ENCODE measurements around the gene LHFPL2. TPM values are rescaled to one million over a fixed set of nuclear protein-coding genes. Genes with fewer than 3 reads are reported as not detected.

Gene LHFPL2
- total RNA-seq, 4 donors from 2014 or later = 34.4 to 79.6 (median 51.5) TPM

GRCh38 chr5:78527054-78527859, 121.3 kb downstream of the LHFPL2 start:
- 63 to 72% methylated on average over 9 of the region's 9 CpGs for WGBS, 2 donors (ENCODE audit: low coverage in 1 of 2)
- peak; percentile 56 for DNase-seq
- intact Hi-C loops (cut with DNase I; ENCODE audit: low total_unique reads) = no loop called here
- Histone ChIP-seq H3K4me1 (peaks cover 0 to 49% (median 8%) of the 10 kb centered on the region in 4 donors), H3K27me3 (no peaks in the 10 kb centered on the region), H3K36me3 (no peaks in the 10 kb centered on the region), H3K27ac (peak overlapping the region; percentile 68 to 82 (median 76)), H3K4me3 (no peak overlapping the region), H3K9me3 (no peaks in the 10 kb centered on the region)
- in situ Hi-C loops (cut with MboI; ENCODE audit: low pct_ligation_motif_present in 1 of 4, low pct_unique_long_range_greater_than_20kb in 1 of 4, low sequenced_read_pairs in 3 of 4) = loop anchor here in 1 of 4 donors (25.0 kb wide), 1 partner anchor 460 kb away; the partner anchor contains the start of gene ARSB
- TF ChIP-seq EP300 (IDR thresholded peaks at IDR 0.05; ENCODE audit: low read depth) (no peak), POLR2AphosphoS5 (IDR thresholded peaks at IDR 0.05) (peak; percentile 69 to 79 (median 71))

GRCh38 chr5:78526049-78526525, 122.5 kb downstream of the LHFPL2 start:
- Histone ChIP-seq H3K27ac (peak overlapping the region; percentile 68 to 82 (median 76)), H3K36me3 (no peaks in the 10 kb centered on the region), H3K4me1 (peaks cover 0 to 57% (median 10%) of the 10 kb centered on the region in 4 donors), H3K4me3 (no peak overlapping the region), H3K27me3 (no peaks in the 10 kb centered on the region), H3K9me3 (no peaks in the 10 kb centered on the region)
- intact Hi-C loops (cut with DNase I; ENCODE audit: low total_unique reads) (no loop called here), in situ Hi-C loops (cut with MboI; ENCODE audit: low pct_ligation_motif_present in 1 of 4, low pct_unique_long_range_greater_than_20kb in 1 of 4, low sequenced_read_pairs in 3 of 4) (loop anchor here in 1 of 4 donors (25.0 kb wide), 1 partner anchor 461 kb away; the partner anchor contains the start of gene ARSB)
- TF ChIP-seq POLR2A (IDR thresholded peaks at IDR 0.05) = no peak
- DNase-seq = no peak
- WGBS, 2 donors (ENCODE audit: low coverage in 1 of 2) = 79 to 80% methylated on average over 7 of the region's 7 CpGs

- 74 to 85% methylated on average over 9 to 15 of the region's 15 CpGs for WGBS, 2 donors (ENCODE audit: low coverage in 1 of 2)
- Histone ChIP-seq H3K9me3 (no peaks in the 10 kb centered on the region), H3K27ac (peak overlapping the region; percentile 27 to 68 (median 40)), H3K4me3 (no peak overlapping the region), H3K4me1 (peaks cover 4 to 65% (median 15%) of the 10 kb centered on the region in 4 donors), H3K36me3 (no peaks in the 10 kb centered on the region), H3K27me3 (no peaks in the 10 kb centered on the region)
- intact Hi-C loops (cut with DNase I; ENCODE audit: low total_unique reads) = no loop called here
- TF ChIP-seq EP300 (IDR thresholded peaks at IDR 0.05; ENCODE audit: low read depth) = no peak
- no peak for TF ChIP-seq CTCF (IDR thresholded peaks at IDR 0.05)
- TF ChIP-seq POLR2A (IDR thresholded peaks at IDR 0.05) = no peak
- no peak for TF ChIP-seq POLR2AphosphoS5 (IDR thresholded peaks at IDR 0.05)
- in situ Hi-C loops (cut with MboI; ENCODE audit: low pct_ligation_motif_present in 1 of 4, low pct_unique_long_range_greater_than_20kb in 1 of 4, low sequenced_read_pairs in 3 of 4) = no loop called here
- DNase-seq = no peak
Observed at GRCh38 chr5:78523314-78524193, 125.0 kb downstream of the LHFPL2 start.

- Histone ChIP-seq H3K36me3 (no peaks in the 10 kb centered on the region), H3K4me1 (peaks cover 6 to 62% (median 15%) of the 10 kb centered on the region in 4 donors), H3K27ac (peak overlapping the region in 1 of 4 donors; percentile 27), H3K4me3 (no peak overlapping the region), H3K27me3 (no peaks in the 10 kb centered on the region), H3K9me3 (no peaks in the 10 kb centered on the region)
- in situ Hi-C loops (cut with MboI; ENCODE audit: low pct_ligation_motif_present in 1 of 4, low pct_unique_long_range_greater_than_20kb in 1 of 4, low sequenced_read_pairs in 3 of 4) (no loop called here), intact Hi-C loops (cut with DNase I; ENCODE audit: low total_unique reads) (no loop called here)
- no peak for TF ChIP-seq POLR2A (IDR thresholded peaks at IDR 0.05)
- no peak for TF ChIP-seq CTCF (IDR thresholded peaks at IDR 0.05)
- no peak for TF ChIP-seq EP300 (IDR thresholded peaks at IDR 0.05; ENCODE audit: low read depth)
- 61 to 83% methylated on average over 6 to 9 of the region's 9 CpGs for WGBS, 2 donors (ENCODE audit: low coverage in 1 of 2)
- no peak for DNase-seq
Observed at GRCh38 chr5:78522476-78523260, 125.9 kb downstream of the LHFPL2 start.

Measured in transverse colon (tissue), 4 donors.